HFFc6 (cell line): Measurements from ENCODE around the gene PPIA. TPM values are rescaled to one million over a fixed set of nuclear protein-coding genes. Genes with fewer than 3 reads are reported as not detected.

Experiments
- DNase-seq: peaks from one replicate; pipeline ENCODE4 v3.0.0-alpha.2; 2018
- H3K27ac Mint-ChIP-seq: 2 replicates; pipeline ENCODE4 v1.8.0; 2020; ENCODE audit warnings: mild to moderate bottlenecking, mixed read lengths
- H3K27me3 Mint-ChIP-seq: 2 replicates; pipeline ENCODE4 v1.8.0; 2021; ENCODE audit warnings: mild to moderate bottlenecking, moderate library complexity, mixed read lengths; ENCODE audit not compliant: insufficient read depth
- H3K36me3 Mint-ChIP-seq: 2 replicates; pipeline ENCODE4 v1.8.0; 2021; ENCODE audit warnings: low read depth, mixed read lengths
- H3K4me1 Mint-ChIP-seq: 2 replicates; pipeline ENCODE4 v1.8.0; 2020; ENCODE audit warnings: low read depth, mixed read lengths
- H3K4me3 Mint-ChIP-seq: 2 replicates; pipeline ENCODE4 v1.8.0; 2020; ENCODE audit warnings: mild to moderate bottlenecking, moderate library complexity, mixed read lengths
- H3K9me3 Mint-ChIP-seq: 2 replicates; pipeline ENCODE4 v1.8.0; 2020; ENCODE audit warnings: mild to moderate bottlenecking, mixed read lengths
- total RNA-seq, 6 experiments: library from RNA; stranded (reverse); fragmentation: NEBNext Ultra II Directional; extraction: Animal tissue kit (Norgen Biotek cat#: 25700); gene quantifications; 2 replicates in 1 of 6; 3 replicates in 5 of 6; pipeline ENCODE4 v1.2.3, GENCODE V29; 2021
- TF ChIP-seq, protein P1 (sequence below): fragments of 200-600 bp; sonication (generic); IDR thresholded peaks from 2 replicates; pipeline ENCODE4 v1.5.0; 2021; ENCODE audit warnings: antibody characterized with exemption, mild to moderate bottlenecking

The PPIA gene
- total RNA-seq, 6 experiments from 2014 or later: 2,348 to 2,538 (median 2,460) TPM

DNA sequence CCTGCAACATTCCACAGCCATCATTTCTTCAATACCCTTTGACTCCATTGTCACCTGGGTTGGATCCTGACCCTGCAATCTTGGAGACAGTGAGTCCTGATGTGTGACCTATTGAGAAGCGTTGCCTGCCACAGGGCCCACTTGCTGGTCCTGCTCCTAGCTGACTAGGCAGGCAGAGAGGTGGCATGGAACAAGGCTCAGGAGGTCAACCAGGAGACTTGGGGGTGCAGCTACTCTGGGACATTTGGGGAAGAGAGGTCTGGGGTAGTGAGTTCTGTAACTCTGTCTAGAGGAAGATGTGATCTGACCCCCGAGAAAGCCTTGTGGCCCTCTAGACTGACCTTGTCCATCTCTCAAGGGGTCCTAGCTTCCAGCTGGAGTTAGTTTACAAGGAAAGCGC, 46.1 kb upstream of the PPIA start:
- TF ChIP-seq, protein P1, sequence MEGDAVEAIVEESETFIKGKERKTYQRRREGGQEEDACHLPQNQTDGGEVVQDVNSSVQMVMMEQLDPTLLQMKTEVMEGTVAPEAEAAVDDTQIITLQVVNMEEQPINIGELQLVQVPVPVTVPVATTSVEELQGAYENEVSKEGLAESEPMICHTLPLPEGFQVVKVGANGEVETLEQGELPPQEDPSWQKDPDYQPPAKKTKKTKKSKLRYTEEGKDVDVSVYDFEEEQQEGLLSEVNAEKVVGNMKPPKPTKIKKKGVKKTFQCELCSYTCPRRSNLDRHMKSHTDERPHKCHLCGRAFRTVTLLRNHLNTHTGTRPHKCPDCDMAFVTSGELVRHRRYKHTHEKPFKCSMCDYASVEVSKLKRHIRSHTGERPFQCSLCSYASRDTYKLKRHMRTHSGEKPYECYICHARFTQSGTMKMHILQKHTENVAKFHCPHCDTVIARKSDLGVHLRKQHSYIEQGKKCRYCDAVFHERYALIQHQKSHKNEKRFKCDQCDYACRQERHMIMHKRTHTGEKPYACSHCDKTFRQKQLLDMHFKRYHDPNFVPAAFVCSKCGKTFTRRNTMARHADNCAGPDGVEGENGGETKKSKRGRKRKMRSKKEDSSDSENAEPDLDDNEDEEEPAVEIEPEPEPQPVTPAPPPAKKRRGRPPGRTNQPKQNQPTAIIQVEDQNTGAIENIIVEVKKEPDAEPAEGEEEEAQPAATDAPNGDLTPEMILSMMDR: no peak
- Mint-ChIP-seq H3K4me1 (peaks cover 35% of the 10 kb centered on the region), H3K27ac (no peak overlapping the region), H3K4me3 (no peak overlapping the region), H3K27me3 (no peaks in the 10 kb centered on the region), H3K9me3 (no peaks in the 10 kb centered on the region), H3K36me3 (peaks cover 7% of the 10 kb centered on the region)
- no peak for DNase-seq

DNA sequence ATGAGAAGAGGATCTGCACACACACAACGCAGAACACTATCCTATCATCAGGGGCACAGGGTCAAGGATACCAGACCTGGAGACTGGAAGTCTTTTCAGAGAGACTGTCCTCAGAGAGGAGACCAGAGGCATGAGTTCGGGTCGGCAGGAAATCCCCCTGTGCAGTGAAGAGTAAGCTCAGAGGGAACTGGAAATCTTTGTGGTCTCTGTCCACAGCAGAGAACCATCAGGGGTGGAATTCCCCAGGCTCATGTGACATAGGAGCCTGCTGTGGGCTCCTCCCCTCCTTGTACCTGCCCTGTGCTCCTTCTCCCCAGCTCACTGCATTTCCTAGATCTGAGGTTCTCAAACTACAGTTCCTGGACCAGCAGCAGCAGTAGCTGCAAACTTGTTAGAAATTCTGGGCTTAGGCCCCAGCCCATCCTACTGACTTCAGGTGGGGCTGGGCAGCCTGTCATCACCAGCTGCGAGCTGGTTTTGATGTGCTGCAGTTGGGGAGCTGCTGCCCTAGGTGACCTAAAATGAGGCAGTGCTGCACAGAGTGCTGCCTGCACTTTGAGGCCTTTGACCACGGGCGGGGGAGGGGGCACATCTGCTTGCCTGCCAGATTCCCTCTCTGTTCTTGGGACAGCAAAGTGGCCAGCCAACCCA, 45.4 kb upstream of the PPIA start:
- no peak overlapping the region for H3K4me3 Mint-ChIP-seq
- no peaks in the 10 kb centered on the region for H3K9me3 Mint-ChIP-seq
- no peak for DNase-seq
- H3K27me3 Mint-ChIP-seq: no peaks in the 10 kb centered on the region
- H3K36me3 Mint-ChIP-seq: peaks cover 7% of the 10 kb centered on the region
- TF ChIP-seq, protein P1: no peak
- H3K4me1 Mint-ChIP-seq: peaks cover 35% of the 10 kb centered on the region
- H3K27ac Mint-ChIP-seq: no peak overlapping the region

DNA sequence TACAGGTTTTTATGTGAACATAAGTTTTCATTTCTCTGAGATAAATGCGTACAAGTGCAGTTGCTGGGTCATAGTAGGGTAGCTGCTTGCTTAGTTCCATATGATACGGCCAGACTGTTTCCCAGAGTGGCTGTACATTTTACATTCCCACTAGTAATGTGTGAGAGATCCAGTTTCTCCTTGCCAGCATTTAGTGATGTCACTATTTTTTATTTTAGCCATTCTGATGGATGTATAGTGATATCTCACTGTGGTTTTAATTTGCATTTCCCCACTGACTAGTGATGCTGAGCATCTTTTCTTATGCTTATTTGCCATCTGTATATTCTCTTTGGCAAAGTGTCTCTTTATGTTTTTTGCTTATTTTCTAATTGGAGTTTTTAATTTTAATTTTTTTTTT, 43.7 kb upstream of the PPIA start:
- Mint-ChIP-seq H3K36me3 (peaks cover 7% of the 10 kb centered on the region), H3K4me3 (no peak overlapping the region), H3K4me1 (peaks cover 23% of the 10 kb centered on the region), H3K27me3 (no peaks in the 10 kb centered on the region), H3K27ac (no peak overlapping the region), H3K9me3 (no peaks in the 10 kb centered on the region)
- no peak for DNase-seq
- TF ChIP-seq, protein P1: no peak

DNA sequence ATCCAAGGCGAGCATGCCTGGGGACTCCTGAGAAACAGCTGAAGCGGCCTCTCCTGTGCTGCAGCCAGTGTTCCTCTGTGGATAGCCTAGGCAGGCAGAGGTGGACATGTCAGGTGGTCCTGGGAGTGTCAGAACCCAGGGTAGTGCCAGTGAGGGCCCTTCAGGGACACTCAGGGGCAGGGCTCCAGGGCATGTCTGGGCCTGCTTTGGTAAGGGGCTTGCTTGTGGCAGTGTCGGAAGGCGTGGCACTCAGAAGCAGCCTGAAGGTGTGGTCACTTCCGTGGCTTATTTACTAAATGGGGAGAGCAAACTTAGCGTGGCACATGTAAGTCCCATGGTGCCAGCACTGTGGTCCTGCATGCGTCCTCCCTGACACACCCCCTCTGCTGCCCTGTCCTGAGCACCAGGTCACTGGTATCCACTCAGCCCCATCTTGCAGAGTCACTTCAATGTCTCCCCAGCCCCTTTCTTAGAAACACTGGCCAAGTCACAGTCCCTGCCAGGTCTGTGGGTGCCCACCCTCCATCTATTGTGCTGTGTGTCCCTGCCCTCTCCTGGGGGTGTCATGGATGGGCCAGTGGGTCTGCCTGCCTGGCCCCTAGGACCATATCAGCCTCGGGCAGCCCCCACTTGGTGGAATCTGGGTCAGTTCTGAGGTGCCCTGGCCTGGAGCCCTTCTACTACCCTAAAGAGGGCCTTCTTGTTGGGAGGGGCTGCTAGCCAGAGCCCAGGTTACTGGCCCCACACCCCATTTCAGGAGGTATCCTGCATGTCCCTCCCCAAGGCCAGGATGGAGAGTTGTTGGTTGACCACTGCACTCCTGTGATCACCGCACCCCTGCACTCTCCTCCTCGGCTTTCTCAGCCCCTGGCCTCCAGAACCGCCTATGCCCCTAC, 41.4 kb upstream of the PPIA start:
- peaks cover 7% of the 10 kb centered on the region for H3K36me3 Mint-ChIP-seq
- no peaks in the 10 kb centered on the region; the same call in 1 of the 2 replicates for H3K27me3 Mint-ChIP-seq

More for the DNA sequence above, 41.4 kb upstream of the PPIA start:
- TF ChIP-seq, protein P1: no peak
- H3K4me1 Mint-ChIP-seq: peaks cover 13% of the 10 kb centered on the region
- no peak overlapping the region for H3K27ac Mint-ChIP-seq
- no peak overlapping the region for H3K4me3 Mint-ChIP-seq
- no peaks in the 10 kb centered on the region for H3K9me3 Mint-ChIP-seq
- no peak for DNase-seq
